ENCODE data around the gene CKS2.

GRCh38 chr9:89273528-89274279 lies 37.3 kb upstream of the CKS2 start:
- TF ChIP-seq POLR2AphosphoS5 (IDR thresholded peaks at IDR 0.05) (no peak), CTCF (IDR thresholded peaks at IDR 0.05; ENCODE audit: poor library complexity, severe bottlenecking) (no peak)
